Pons (tissue), 1 donor: Measurements from ENCODE around the gene CLASP1.
A peak's percentile ranks its signal among the peaks of the same experiment; 100 is the strongest.
"Not testable (repeated sequence)": the region's sequence is repeated elsewhere in the genome, so short reads cannot be mapped to it uniquely, and the experiment has no call there.

Source experiments
- DNase-seq: peaks from one replicate; pipeline ENCODE4 v3.0.0-alpha.2; 2016; ENCODE audit warnings: low spot score

The CLASP1 gene

GRCh38 chr2:121649149-121649595, at the start of gene CLASP1:
Gene CLASP1 (minus strand): TSS chr2:121649462. CDS start chr2:121605895, 43,567 bp downstream.
- DNase-seq: no peak

GRCh38 chr2:121698318-121698930, 49.2 kb upstream of the CLASP1 start:
- no peak for DNase-seq

- DNase-seq: no peak
Measured at GRCh38 chr2:121697108-121697631, 47.9 kb upstream of the CLASP1 start.

- no peak for DNase-seq
Measured at GRCh38 chr2:121696410-121696930, 47.2 kb upstream of the CLASP1 start.

GRCh38 chr2:121695171-121695451, 45.8 kb upstream of the CLASP1 start:
- no peak for DNase-seq

GRCh38 chr2:121694398-121695170, 45.3 kb upstream of the CLASP1 start:
- peak; percentile 7 for DNase-seq

- DNase-seq: not testable (repeated sequence)
Measured at GRCh38 chr2:121690572-121690971, 41.3 kb upstream of the CLASP1 start.

GRCh38 chr2:121690095-121690494, 40.8 kb upstream of the CLASP1 start:
- no peak for DNase-seq

GRCh38 chr2:121689356-121689755, 40.1 kb upstream of the CLASP1 start:
- no peak for DNase-seq

GRCh38 chr2:121688820-121689219, 39.6 kb upstream of the CLASP1 start:
- no peak for DNase-seq

- DNase-seq: no peak
Measured at GRCh38 chr2:121686902-121687301, 37.6 kb upstream of the CLASP1 start.

- no peak for DNase-seq
Measured at GRCh38 chr2:121686218-121686617, 37.0 kb upstream of the CLASP1 start.

- no peak for DNase-seq
Measured at GRCh38 chr2:121682396-121683298, 33.4 kb upstream of the CLASP1 start.

- DNase-seq: no peak
Measured at GRCh38 chr2:121677855-121678254, 28.6 kb upstream of the CLASP1 start.

GRCh38 chr2:121671621-121672020, 22.4 kb upstream of the CLASP1 start:
- DNase-seq: not testable (repeated sequence)

- DNase-seq: no peak
Measured at GRCh38 chr2:121670181-121670580, 20.9 kb upstream of the CLASP1 start.

GRCh38 chr2:121667618-121668017, 18.4 kb upstream of the CLASP1 start:
- DNase-seq: no peak

GRCh38 chr2:121666042-121666441, 16.8 kb upstream of the CLASP1 start:
- no peak for DNase-seq

- no peak for DNase-seq
Measured at GRCh38 chr2:121665504-121665903, 16.2 kb upstream of the CLASP1 start.

- DNase-seq: no peak
Measured at GRCh38 chr2:121664713-121665112, 15.5 kb upstream of the CLASP1 start.

GRCh38 chr2:121664086-121664485, 14.8 kb upstream of the CLASP1 start:
- no peak for DNase-seq

- no peak for DNase-seq
Measured at GRCh38 chr2:121663434-121663833, 14.2 kb upstream of the CLASP1 start.
